Measurements from ENCODE around the gene SH3PXD2A.

GRCh38 chr10:103800789-103801540 lies 54.4 kb downstream of the SH3PXD2A start:
- no peak for TF ChIP-seq CTCF (IDR thresholded peaks at IDR 0.05 in 4 of 5, conservative IDR thresholded peaks at IDR 0.05 in 1 of 5)
- TF ChIP-seq POLR2A (IDR thresholded peaks at IDR 0.05) = no peak

Measured in gastrocnemius medialis (tissue), 4 donors.